Left hindlimb (tissue), 1 donor: Measurements from ENCODE around the gene ELAVL1.

Experiments used
- DNase-seq: peaks from one replicate; pipeline ENCODE4 v3.0.0-alpha.2; 2018

ELAVL1 gene

GRCh38 chr19:7908742-7909461, 96.5 kb downstream of the ELAVL1 start:
- no peak for DNase-seq
